GM18505 (cell line): ENCODE measurements around the gene LTBP3.

ENCODE experiments used
- ATAC-seq: cut with Tn5 transposase; IDR thresholded peaks from one replicate; pipeline ENCODE4 v1.9.1; 2021; ENCODE audit not compliant: unreplicated experiment
- POLR2A ChIP-seq: IDR thresholded peaks from 4 replicates; pipeline ENCODE4 v1.6.1; 2011; ENCODE audit warnings: borderline replicate concordance; ENCODE audit not compliant: insufficient read depth, insufficient read length; ENCODE audit errors: extremely low read depth

The LTBP3 gene

GRCh38 chr11:65537620-65538231, 20.4 kb downstream of the LTBP3 start:
- ATAC-seq = no peak
- TF ChIP-seq POLR2A = no peak

DNA sequence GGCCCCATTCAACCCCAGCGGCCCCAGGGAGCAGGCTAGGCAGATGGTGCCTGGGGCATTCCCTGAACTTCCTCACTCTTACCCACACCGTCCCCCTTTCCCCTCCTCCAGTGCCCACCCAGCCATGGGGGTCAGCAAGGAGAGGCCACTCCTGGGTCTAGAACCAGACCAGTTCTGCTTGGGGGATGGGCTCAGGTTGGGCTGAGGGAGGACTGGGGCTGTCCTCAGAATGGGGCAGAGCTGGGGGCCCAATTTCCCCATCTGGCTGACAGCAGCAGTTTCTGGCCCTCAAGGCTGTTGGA, 20.9 kb downstream of the LTBP3 start:
- ATAC-seq = no peak
- no peak for TF ChIP-seq POLR2A

DNA sequence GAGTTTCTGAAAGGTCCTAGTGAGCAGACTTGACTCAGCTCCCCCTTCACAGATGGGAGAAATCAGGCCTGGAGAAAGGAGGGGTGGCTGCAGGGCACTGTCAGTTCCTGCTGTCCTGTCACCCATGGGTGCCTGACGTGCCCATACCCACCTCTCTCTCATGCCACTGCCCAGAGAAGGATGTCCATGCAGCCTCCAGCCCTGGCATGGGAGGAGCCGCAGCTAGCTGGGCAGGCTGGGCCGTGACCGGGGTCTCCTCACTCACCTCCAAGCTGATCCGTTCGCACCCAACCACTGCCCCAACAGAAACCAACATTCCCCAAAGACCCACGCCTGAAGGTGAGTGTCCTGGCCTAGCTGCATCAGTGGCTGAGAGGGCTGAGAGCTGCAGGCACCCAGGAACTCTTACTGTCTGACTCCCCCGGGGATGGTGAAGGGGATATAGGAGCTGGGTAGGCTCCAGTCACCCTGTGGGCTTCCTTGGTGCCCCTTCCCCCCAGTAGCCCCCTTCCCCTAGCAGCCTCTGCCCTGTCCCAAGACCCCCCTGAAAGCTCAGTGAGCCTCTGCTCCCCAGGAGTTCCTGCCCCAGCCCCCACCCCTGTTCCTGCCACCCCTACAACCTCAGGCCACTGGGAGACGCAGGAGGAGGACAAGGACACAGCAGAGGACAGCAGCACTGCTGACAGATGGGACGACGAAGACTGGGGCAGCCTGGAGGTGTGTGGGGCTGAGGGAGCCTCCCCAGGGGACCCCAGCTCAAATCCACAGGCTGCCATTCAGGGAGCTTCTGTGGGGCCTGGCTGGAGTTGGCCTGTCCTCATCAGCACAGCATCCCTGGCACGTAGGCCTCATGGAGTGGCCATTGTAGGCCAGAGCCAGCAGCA, 21.5 kb downstream of the LTBP3 start:
- no peak for ATAC-seq
- TF ChIP-seq POLR2A = no peak

DNA sequence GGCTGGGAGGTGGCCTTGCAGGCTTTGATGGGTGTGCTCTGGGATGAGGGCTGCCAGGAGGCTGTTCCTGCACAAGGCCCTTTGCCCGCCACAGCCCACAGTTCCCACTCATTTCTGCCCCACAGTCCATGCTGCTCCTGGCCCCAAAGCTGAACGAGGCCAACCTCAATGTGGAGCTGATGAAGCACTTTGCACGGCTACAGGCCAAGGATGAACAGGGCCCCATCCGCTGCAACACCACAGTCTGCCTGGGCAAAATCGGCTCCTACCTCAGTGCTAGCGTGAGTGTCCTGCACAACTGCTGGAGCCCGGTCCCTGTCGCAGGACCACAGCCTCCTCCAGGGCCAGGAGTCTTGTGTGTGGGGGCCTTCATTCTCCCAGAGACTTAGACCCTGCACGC, 23.1 kb downstream of the LTBP3 start:
- no peak for ATAC-seq
- no peak for TF ChIP-seq POLR2A

GRCh38 chr11:65532388-65533064, 25.6 kb downstream of the LTBP3 start:
- no peak for TF ChIP-seq POLR2A
- no peak for ATAC-seq

GRCh38 chr11:65530157-65530496, 28.0 kb downstream of the LTBP3 start:
- no peak for ATAC-seq
- TF ChIP-seq POLR2A = no peak

GRCh38 chr11:65529475-65530156, 28.5 kb downstream of the LTBP3 start:
- no peak for ATAC-seq
- TF ChIP-seq POLR2A = no peak

DNA sequence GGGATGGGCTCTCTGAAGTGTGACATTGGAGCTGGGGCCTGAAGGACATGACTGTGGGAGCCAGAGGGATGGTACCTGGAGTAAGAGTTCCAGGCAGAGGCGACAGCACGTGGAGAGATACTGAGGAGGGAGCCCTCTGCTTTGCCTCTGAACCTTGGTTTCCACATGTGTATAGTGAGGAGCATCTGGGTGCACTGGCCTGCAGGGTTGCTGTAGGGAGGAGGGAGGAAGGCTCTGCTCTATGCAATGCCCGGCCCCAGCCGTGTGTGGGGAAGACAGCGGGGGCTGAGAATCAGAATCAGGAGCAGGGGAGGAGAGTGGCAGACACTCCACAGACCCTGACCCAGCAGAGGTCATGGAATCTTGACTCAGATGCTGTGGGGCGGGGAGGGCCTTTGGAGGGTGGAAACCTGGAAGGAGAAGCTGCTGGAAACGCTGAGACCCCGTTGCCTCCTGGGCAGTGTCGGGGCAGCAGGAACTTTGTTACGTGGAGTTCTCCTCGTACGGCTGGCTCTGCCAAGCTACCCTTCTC, 29.3 kb downstream of the LTBP3 start:
- no peak for TF ChIP-seq POLR2A
- no peak for ATAC-seq

GRCh38 chr11:65526744-65527143, 31.4 kb downstream of the LTBP3 start:
- TF ChIP-seq POLR2A = no peak
- no peak for ATAC-seq

- ATAC-seq = no peak
- no peak for TF ChIP-seq POLR2A
Measured at GRCh38 chr11:65525546-65526480, 32.3 kb downstream of the LTBP3 start.

DNA sequence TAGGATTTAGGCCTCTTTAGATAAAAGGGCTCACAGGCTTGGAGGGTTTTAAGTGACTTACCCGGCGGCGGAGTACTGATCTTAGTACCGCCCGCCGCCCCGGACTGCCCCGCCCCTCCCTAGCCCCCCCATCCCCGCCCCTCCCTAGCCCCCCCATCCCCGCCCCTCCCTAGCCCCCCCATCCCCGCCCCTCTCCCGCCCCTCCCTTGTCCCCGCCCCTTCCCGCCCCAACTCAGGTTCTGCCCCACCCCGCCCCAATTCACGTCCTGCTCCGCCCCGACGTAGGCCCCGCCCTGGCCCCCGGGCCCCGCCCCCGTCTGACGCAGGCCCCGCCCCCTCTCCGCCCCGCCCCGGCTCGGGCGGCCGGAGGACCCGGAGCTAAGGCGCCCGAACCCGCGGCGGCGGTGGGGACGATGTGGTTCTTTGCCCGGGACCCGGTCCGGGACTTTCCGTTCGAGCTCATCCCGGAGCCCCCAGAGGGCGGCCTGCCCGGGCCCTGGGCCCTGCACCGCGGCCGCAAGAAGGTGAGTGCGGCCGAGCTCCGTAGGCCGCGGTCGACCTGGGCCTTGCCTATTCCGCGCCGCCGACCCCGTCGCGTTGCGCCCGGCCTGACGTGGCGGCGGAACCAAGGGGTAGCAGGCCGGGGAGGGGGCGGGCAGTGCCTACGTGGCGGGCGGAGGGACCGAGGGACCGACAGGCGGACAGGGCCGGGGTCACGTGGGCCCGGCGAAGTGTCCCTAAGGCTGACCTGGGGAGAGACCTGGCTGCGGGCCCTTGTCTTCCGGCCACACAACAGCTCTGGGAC, 33.2 kb downstream of the LTBP3 start, which contains the start of gene SCYL1:
Gene SCYL1 (plus strand): TSS at position 343 of the 805 bp plus-strand sequence. CDS start 71 bp downstream, at position 414.
- peak; percentile 69 for TF ChIP-seq POLR2A
- peak; percentile 64 for ATAC-seq
